HCT116 (cell line): ENCODE data around the gene RAET1L.

Source experiments
- CEBPB ChIP-seq: IDR thresholded peaks from 2 replicates; pipeline ENCODE4 v1.6.1; 2012; ENCODE audit warnings: low read depth
- EGR1 ChIP-seq: IDR thresholded peaks from 2 replicates; pipeline ENCODE4 v1.6.1; 2012; ENCODE audit warnings: low read depth
- POLR2A ChIP-seq: IDR thresholded peaks from 2 replicates; pipeline ENCODE4 v1.7.0; 2011; ENCODE audit warnings: borderline replicate concordance; ENCODE audit not compliant: insufficient read depth, insufficient read length; ENCODE audit errors: extremely low read depth
- POLR2AphosphoS5 ChIP-seq: IDR thresholded peaks from 2 replicates; pipeline ENCODE4 v1.6.1; 2011; ENCODE audit warnings: mild to moderate bottlenecking, low read depth, low read length, moderate library complexity
- RAD21 ChIP-seq: IDR thresholded peaks from 2 replicates; pipeline ENCODE4 v1.6.1; 2012; ENCODE audit warnings: low read depth, mild to moderate bottlenecking
- TF ChIP-seq, protein P1 (sequence below), 3 experiments: fragments of 200-600 bp in 1 of 3; sonication (generic) in 1 of 3; IDR thresholded peaks in 2 of 3; conservative IDR thresholded peaks in 1 of 3; 2 replicates each; pipeline ENCODE4 v1.5.1; 2012 to 2017; ENCODE audit warnings: low read depth in 2 of 3, low read length in 2 of 3, antibody characterized with exemption in 1 of 3, borderline replicate concordance in 1 of 3, control low read depth in 1 of 3, mild to moderate bottlenecking in 1 of 3, mixed read lengths in 1 of 3, mixed run types in 1 of 3, moderate library complexity in 1 of 3; ENCODE audit not compliant: insufficient read depth in 1 of 3

DNA sequence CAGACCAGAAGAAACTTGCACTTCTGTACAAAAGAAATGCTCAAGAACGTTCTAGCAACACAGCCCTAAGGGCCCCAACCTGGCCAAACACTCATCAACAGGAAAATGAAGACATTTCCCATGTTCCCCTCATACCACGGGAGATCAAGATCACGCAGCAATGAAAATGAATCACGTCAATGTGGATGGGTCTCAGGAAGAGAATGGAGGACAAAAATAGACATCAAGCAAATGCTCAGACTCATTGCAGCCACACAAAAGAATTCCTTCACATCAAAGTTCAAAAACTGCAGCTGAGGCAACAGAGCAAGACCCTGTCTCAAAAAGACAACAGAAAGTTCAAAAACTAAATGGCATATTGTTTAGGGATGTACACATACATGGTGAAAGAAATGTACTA lies 25.5 kb upstream of the RAET1L start:
- no peak for TF ChIP-seq RAD21
- TF ChIP-seq CEBPB = no peak
- TF ChIP-seq, protein P1, sequence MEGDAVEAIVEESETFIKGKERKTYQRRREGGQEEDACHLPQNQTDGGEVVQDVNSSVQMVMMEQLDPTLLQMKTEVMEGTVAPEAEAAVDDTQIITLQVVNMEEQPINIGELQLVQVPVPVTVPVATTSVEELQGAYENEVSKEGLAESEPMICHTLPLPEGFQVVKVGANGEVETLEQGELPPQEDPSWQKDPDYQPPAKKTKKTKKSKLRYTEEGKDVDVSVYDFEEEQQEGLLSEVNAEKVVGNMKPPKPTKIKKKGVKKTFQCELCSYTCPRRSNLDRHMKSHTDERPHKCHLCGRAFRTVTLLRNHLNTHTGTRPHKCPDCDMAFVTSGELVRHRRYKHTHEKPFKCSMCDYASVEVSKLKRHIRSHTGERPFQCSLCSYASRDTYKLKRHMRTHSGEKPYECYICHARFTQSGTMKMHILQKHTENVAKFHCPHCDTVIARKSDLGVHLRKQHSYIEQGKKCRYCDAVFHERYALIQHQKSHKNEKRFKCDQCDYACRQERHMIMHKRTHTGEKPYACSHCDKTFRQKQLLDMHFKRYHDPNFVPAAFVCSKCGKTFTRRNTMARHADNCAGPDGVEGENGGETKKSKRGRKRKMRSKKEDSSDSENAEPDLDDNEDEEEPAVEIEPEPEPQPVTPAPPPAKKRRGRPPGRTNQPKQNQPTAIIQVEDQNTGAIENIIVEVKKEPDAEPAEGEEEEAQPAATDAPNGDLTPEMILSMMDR (IDR thresholded peaks at IDR 0.05 in 2 of 3, conservative IDR thresholded peaks at IDR 0.05 in 1 of 3; ENCODE audit: borderline replicate concordance in 1 of 3, insufficient read depth in 1 of 3, low read depth in 2 of 3, low read length in 2 of 3) = no peak
- TF ChIP-seq POLR2A = no peak
- TF ChIP-seq POLR2AphosphoS5 = no peak
- no peak for TF ChIP-seq EGR1
